Transverse colon (tissue), 4 donors: ENCODE data around the gene GSTA2.

Source experiments
- CTCF ChIP-seq, 5 experiments: fragments of 200-600 bp in 3 of 5; fragments of 450-650 bp in 2 of 5; sonication (generic) in 3 of 5; IDR thresholded peaks; 1 replicate in 2 of 5; 2 replicates in 3 of 5; pipeline ENCODE4 v1.5.1; 2016 to 2017; ENCODE audit warnings: antibody characterized with exemption in 5 of 5, inconsistent platforms in 3 of 5, mild to moderate bottlenecking in 2 of 5, moderate library complexity in 1 of 5
- EP300 ChIP-seq: sonication (generic); formaldehyde crosslinking; IDR thresholded peaks from one replicate; pipeline ENCODE4 v1.6.1; 2017; ENCODE audit warnings: antibody characterized with exemption, low read depth
- POLR2A ChIP-seq: fragments of 450-650 bp; IDR thresholded peaks from one replicate; pipeline ENCODE4 v1.6.1; 2016; ENCODE audit warnings: antibody characterized with exemption, mild to moderate bottlenecking, moderate library complexity
- POLR2AphosphoS5 ChIP-seq, 3 donors: sonication (generic); formaldehyde crosslinking; IDR thresholded peaks; one replicate each; pipeline ENCODE4 v1.6.1; 2016; ENCODE audit warnings: antibody characterized with exemption in 3 of 3

GRCh38 chr6:52704060-52704459 is 59.2 kb downstream of the GSTA2 start:
- TF ChIP-seq CTCF (IDR thresholded peaks at IDR 0.05) (no peak), POLR2AphosphoS5 (IDR thresholded peaks at IDR 0.05) (no peak), EP300 (no peak), POLR2A (no peak)
